A673 (cell line): ENCODE measurements around the gene SERINC2. TPM values are rescaled to one million over a fixed set of nuclear protein-coding genes. Genes with fewer than 3 reads are reported as not detected.

Experiments
- BruUV-seq: library from RNA; stranded (reverse); fragments of 400-500 nt; replicated peaks from 2 replicates; lab custom pipeline; 2021; lab: Mats Ljungman, UMichigan
- CTCF ChIA-PET: fragments of 300-600 bp; sonication (Branson Sonifier 250); formaldehyde crosslinking; loops from one replicate; lab custom pipeline; 2022; ENCODE audit warnings: antibody characterized with exemption; lab: Charles Lee
- POLR2A ChIA-PET: fragments of 300-600 bp; sonication (Branson Sonifier 250); formaldehyde crosslinking; loops from one replicate; lab custom pipeline; 2022; ENCODE audit warnings: antibody characterized with exemption; ENCODE audit not compliant: low non-redundant PET; lab: Charles Lee
- DNase-seq: peaks from one replicate; pipeline ENCODE4 v3.0.0-alpha.2; 2015; ENCODE audit warnings: low spot score
- H3K27ac ChIP-seq: fragments of 200-600 bp; sonication (generic); 2 replicates; pipeline ENCODE4 v1.5.1; 2016; ENCODE audit warnings: mixed run types, low read depth, mild to moderate bottlenecking, mixed read lengths, antibody characterized with exemption, low read length; ENCODE audit not compliant: poor library complexity, severe bottlenecking
- H3K27me3 ChIP-seq: fragments of 200-600 bp; sonication (generic); replicated peaks from 2 replicates; pipeline ENCODE4 v1.6.1; 2017; ENCODE audit warnings: mixed run types, low read depth, mild to moderate bottlenecking, mixed read lengths, antibody characterized with exemption, low read length; ENCODE audit not compliant: insufficient read depth, poor library complexity
- H3K36me3 ChIP-seq: fragments of 200-600 bp; sonication (generic); 2 replicates; pipeline ENCODE4 v1.6.1; 2016; ENCODE audit warnings: mixed run types, mild to moderate bottlenecking, mixed read lengths, antibody characterized with exemption, low read length; ENCODE audit not compliant: insufficient read depth, poor library complexity, severe bottlenecking
- H3K4me1 ChIP-seq: fragments of 200-600 bp; sonication (generic); 2 replicates; pipeline ENCODE4 v1.6.1; 2017; ENCODE audit warnings: mixed run types, mild to moderate bottlenecking, mixed read lengths, antibody characterized with exemption, low read length; ENCODE audit not compliant: insufficient read depth, poor library complexity, severe bottlenecking
- H3K4me3 ChIP-seq: fragments of 200-600 bp; sonication (generic); 2 replicates; pipeline ENCODE4 v1.5.1; 2016; ENCODE audit warnings: low read depth, mixed run types, mild to moderate bottlenecking, mixed read lengths, low read length; ENCODE audit not compliant: poor library complexity, severe bottlenecking
- H3K9me3 ChIP-seq: fragments of 200-600 bp; sonication (generic); 2 replicates; pipeline ENCODE4 v1.6.1; 2016; ENCODE audit warnings: mixed run types, low read depth, mild to moderate bottlenecking, mixed read lengths, antibody characterized with exemption, low read length; ENCODE audit not compliant: poor library complexity, severe bottlenecking
- EZH2 ChIP-seq: fragments of 200-600 bp; sonication (generic); IDR thresholded peaks from 2 replicates; pipeline ENCODE4 v1.6.1; 2017; ENCODE audit warnings: borderline replicate concordance, low read depth, mild to moderate bottlenecking, mixed read lengths, antibody characterized with exemption, low read length; ENCODE audit not compliant: poor library complexity, severe bottlenecking
- intact Hi-C: fragments of 100-400 bp; cut with micrococcal nuclease; formaldehyde crosslinking; loops from one replicate; pipeline ENCODE4 v1.10.0; 2022; ENCODE audit not compliant: unreplicated experiment
- total RNA-seq: library from RNA; stranded (reverse); gene quantifications from 2 replicates; pipeline ENCODE4 v1.2.3, GENCODE V29; 2021
- TF ChIP-seq, protein P1 (sequence below): fragments of 300-800, 200-600 bp; sonication (generic); conservative IDR thresholded peaks from 2 replicates; pipeline ENCODE4 v1.5.1; 2017; ENCODE audit warnings: low read depth, mild to moderate bottlenecking, antibody characterized with exemption, low read length, moderate library complexity, mixed read lengths

SERINC2 gene
- total RNA-seq, 1 experiment from 2014 or later, result 0.30 TPM

DNA sequence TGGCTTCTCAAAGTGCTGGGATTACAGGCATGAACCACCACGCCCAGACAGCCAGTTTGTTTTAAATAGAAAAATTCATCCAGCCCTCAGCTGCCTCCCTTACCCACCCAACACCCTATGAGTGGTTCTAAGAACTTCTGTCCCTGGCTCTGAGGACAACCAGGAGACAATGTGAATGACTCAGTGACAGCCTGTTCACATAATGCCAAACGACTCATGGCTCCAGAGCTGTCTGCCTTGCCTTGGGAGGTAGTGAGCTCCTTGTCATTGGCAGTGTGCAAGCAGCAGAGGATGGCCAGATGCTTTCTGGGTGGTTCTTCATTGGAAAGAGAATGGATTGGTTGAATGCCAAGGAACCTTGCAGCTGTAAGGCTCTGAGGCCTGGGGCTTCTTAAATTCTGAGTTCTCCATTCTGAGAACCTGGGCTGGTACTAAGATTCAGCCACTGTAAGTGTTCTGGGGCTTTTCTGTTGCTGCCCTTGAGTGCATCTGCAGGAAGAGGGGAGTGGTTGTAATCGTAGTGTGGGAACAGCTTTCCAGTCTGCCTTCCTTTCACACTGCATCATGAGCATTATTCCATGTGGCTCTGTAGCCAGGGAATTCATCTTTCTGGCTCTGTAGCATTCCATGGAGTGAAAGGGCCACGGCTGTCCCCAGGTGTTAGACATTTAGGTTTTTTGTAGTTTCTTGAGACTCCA is 5.8 kb downstream of the SERINC2 start:
- ChIA-PET CTCF (interaction anchor here (0.6 kb wide), 1 partner anchor 51 kb away, joined by 3 read pairs; no protein-coding TSS in a partner anchor), POLR2A (no interaction called here)
- TF ChIP-seq EZH2, result no peak
- TF ChIP-seq, protein P1, sequence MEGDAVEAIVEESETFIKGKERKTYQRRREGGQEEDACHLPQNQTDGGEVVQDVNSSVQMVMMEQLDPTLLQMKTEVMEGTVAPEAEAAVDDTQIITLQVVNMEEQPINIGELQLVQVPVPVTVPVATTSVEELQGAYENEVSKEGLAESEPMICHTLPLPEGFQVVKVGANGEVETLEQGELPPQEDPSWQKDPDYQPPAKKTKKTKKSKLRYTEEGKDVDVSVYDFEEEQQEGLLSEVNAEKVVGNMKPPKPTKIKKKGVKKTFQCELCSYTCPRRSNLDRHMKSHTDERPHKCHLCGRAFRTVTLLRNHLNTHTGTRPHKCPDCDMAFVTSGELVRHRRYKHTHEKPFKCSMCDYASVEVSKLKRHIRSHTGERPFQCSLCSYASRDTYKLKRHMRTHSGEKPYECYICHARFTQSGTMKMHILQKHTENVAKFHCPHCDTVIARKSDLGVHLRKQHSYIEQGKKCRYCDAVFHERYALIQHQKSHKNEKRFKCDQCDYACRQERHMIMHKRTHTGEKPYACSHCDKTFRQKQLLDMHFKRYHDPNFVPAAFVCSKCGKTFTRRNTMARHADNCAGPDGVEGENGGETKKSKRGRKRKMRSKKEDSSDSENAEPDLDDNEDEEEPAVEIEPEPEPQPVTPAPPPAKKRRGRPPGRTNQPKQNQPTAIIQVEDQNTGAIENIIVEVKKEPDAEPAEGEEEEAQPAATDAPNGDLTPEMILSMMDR, result no peak
- Histone ChIP-seq H3K27me3 (peaks cover 17% of the 10 kb centered on the region), H3K4me1 (peaks cover 6% of the 10 kb centered on the region), H3K27ac (no peak overlapping the region), H3K36me3 (no peaks in the 10 kb centered on the region), H3K9me3 (no peaks in the 10 kb centered on the region), H3K4me3 (no peak overlapping the region)
- DNase-seq, result no peak
- BruUV-seq, result no TSS peak
- intact Hi-C loops, result loop anchor here (5.0 kb wide), 1 partner anchor 129 kb away; no protein-coding TSS in a partner anchor

- Histone ChIP-seq H3K27ac (no peak overlapping the region), H3K9me3 (no peaks in the 10 kb centered on the region), H3K27me3 (peaks cover 3% of the 10 kb centered on the region), H3K36me3 (no peaks in the 10 kb centered on the region), H3K4me3 (no peak overlapping the region), H3K4me1 (no peaks in the 10 kb centered on the region)
- CTCF ChIA-PET, result interaction anchor here (0.6 kb wide), 1 partner anchor 30 kb away, joined by 3 read pairs; no protein-coding TSS in a partner anchor
- intact Hi-C loops, result no loop called here
- POLR2A ChIA-PET, result no interaction called here
- no peak for DNase-seq
- BruUV-seq, result no TSS peak
- TF ChIP-seq, protein P1, result no peak
- no peak for TF ChIP-seq EZH2
Measured at GRCh38 chr1:31420716-31421115, 7.7 kb downstream of the SERINC2 start.

DNA sequence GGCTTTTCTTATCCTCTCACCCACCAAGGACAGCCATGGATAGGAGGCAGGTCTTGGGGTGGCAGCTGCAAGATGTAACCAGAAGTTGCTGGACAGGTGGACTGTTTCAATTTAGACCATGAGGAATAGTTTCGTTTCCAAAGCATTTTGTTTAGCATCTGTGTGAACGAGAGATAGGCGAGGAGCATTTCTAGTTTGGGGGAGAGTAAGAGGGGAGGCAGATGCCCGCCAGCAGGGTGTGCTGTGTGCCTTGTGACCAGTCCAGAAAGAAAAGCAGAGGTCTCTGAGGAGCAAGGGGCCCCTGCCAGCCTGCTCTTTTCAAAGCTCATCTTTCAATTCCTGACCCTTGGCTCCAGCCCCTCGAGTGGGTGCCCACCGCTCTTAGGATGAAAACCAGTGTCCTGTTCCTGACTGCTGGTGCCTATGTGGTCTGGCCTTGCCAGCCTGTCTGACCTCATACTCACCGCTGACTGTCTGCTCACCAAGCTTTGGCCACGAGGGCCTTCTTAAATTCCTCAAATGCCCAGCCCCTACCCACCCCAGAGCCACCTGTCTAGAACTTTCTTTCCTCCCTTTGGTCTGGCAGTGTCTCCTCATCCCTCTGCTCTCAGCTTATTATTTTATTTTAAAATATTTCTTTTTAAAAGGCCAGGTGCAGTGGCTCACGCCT is 8.5 kb downstream of the SERINC2 start:
- no peaks in the 10 kb centered on the region for H3K27me3 ChIP-seq
- no TSS peak for BruUV-seq
- ChIA-PET CTCF (interaction anchor here (0.6 to 1.9 kb wide), 3 partner anchors 27 to 367 kb away, joined by 3 to 10 read pairs (median 3); no protein-coding TSS in a partner anchor), POLR2A (interaction anchor here (0.7 kb wide), 1 partner anchor 25 kb away, joined by 4 read pairs; no protein-coding TSS in a partner anchor)
- TF ChIP-seq, protein P1, result peak; percentile 44
- no peak for TF ChIP-seq EZH2
- intact Hi-C loops, result loop anchor here (2.0 kb wide), 1 partner anchor 237 kb away; no protein-coding TSS in a partner anchor
- no peaks in the 10 kb centered on the region for H3K9me3 ChIP-seq
- no peak overlapping the region for H3K4me3 ChIP-seq
- H3K4me1 ChIP-seq, result no peaks in the 10 kb centered on the region
- H3K27ac ChIP-seq, result no peak overlapping the region
- no peaks in the 10 kb centered on the region for H3K36me3 ChIP-seq
- DNase-seq, result no peak
